Measurements from ENCODE around the gene HELZ2.

HELZ2 gene

GRCh38 chr20:63598479-63599395 is 24.7 kb upstream of the HELZ2 start:
- no peak for DNase-seq (ENCODE audit: low read depth)

- DNase-seq (ENCODE audit: low read depth): no peak
Observed at GRCh38 chr20:63597651-63598478, 23.8 kb upstream of the HELZ2 start.

GRCh38 chr20:63596423-63596822 is 22.4 kb upstream of the HELZ2 start:
- no peak for DNase-seq (ENCODE audit: low read depth)

- DNase-seq (ENCODE audit: low read depth): no peak
Observed at GRCh38 chr20:63595416-63596127, 21.5 kb upstream of the HELZ2 start.

- DNase-seq (ENCODE audit: low read depth): no peak
Observed at GRCh38 chr20:63594043-63594561, 20.1 kb upstream of the HELZ2 start.

- no peak for DNase-seq (ENCODE audit: low read depth)
Observed at GRCh38 chr20:63592661-63593060, 18.6 kb upstream of the HELZ2 start.

GRCh38 chr20:63591786-63592355 is 17.8 kb upstream of the HELZ2 start:
- DNase-seq (ENCODE audit: low read depth): no peak

- no peak for DNase-seq (ENCODE audit: low read depth)
Observed at GRCh38 chr20:63591147-63591533, 17.1 kb upstream of the HELZ2 start.

- no peak for DNase-seq (ENCODE audit: low read depth)
Observed at GRCh38 chr20:63590218-63591146, 16.4 kb upstream of the HELZ2 start.

GRCh38 chr20:63589261-63590217 is 15.5 kb upstream of the HELZ2 start:
- no peak for DNase-seq (ENCODE audit: low read depth)

GRCh38 chr20:63588641-63589041 is 14.6 kb upstream of the HELZ2 start:
- DNase-seq (ENCODE audit: low read depth): no peak

- DNase-seq (ENCODE audit: low read depth): no peak
Observed at GRCh38 chr20:63587776-63588591, 13.9 kb upstream of the HELZ2 start.

- DNase-seq (ENCODE audit: low read depth): no peak
Observed at GRCh38 chr20:63587256-63587655, 13.2 kb upstream of the HELZ2 start.

- DNase-seq (ENCODE audit: low read depth): no peak
Observed at GRCh38 chr20:63586797-63587196, 12.8 kb upstream of the HELZ2 start.

- DNase-seq (ENCODE audit: low read depth): no peak
Observed at GRCh38 chr20:63585616-63586565, 11.9 kb upstream of the HELZ2 start.

GRCh38 chr20:63582382-63583063 is 8.5 kb upstream of the HELZ2 start:
- no peak for DNase-seq (ENCODE audit: low read depth)
